GM19239 (cell line): ENCODE results near the gene LILRB2.
"Not testable (repeated sequence)": the region's sequence is repeated elsewhere in the genome, so short reads cannot be mapped to it uniquely, and the experiment has no call there.

Experiments used
- DNase-seq: peaks from one replicate; pipeline ENCODE4 v3.0.0; 2011; ENCODE audit warnings: low spot score; ENCODE audit not compliant: insufficient read length
- FAIRE-seq: peaks from 2 replicates; lab custom pipeline; 2011; peaks lifted over from hg19 to GRCh38; lab: Jason Lieb, UNC

Gene LILRB2

GRCh38 chr19:54281007-54281728, at the start of gene LILRB2:
Gene LILRB2, minus strand, starts transcription at chr19:54281110. Its CDS starts 614 bp downstream, at chr19:54280496.
- FAIRE-seq (no peak), DNase-seq (no peak)

- no peak for DNase-seq
- FAIRE-seq: no peak
Observed at GRCh38 chr19:54329476-54330165, 48.7 kb upstream of the LILRB2 start.

GRCh38 chr19:54328781-54329180, 47.9 kb upstream of the LILRB2 start:
- FAIRE-seq, DNase-seq: not testable (repeated sequence)

- FAIRE-seq (no peak), DNase-seq (no peak)
Observed at GRCh38 chr19:54325631-54326030, 44.7 kb upstream of the LILRB2 start.

- peak; percentile 53 for DNase-seq
- peak; percentile 59 for FAIRE-seq
Observed at GRCh38 chr19:54325194-54325621, 44.3 kb upstream of the LILRB2 start.

GRCh38 chr19:54324071-54324470, 43.2 kb upstream of the LILRB2 start:
- DNase-seq (no peak), FAIRE-seq (no peak)

GRCh38 chr19:54322934-54323333, 42.0 kb upstream of the LILRB2 start:
- not testable (repeated sequence) for FAIRE-seq, DNase-seq

GRCh38 chr19:54322295-54322694, 41.4 kb upstream of the LILRB2 start:
- not testable (repeated sequence) for FAIRE-seq, DNase-seq

- FAIRE-seq: no peak
- no peak for DNase-seq
Observed at GRCh38 chr19:54319892-54320670, 39.2 kb upstream of the LILRB2 start.

GRCh38 chr19:54319049-54319448, 38.1 kb upstream of the LILRB2 start:
- DNase-seq (no peak), FAIRE-seq (no peak)

GRCh38 chr19:54317965-54318240, 37.0 kb upstream of the LILRB2 start:
- FAIRE-seq: no peak
- DNase-seq: no peak

- FAIRE-seq: no peak
Observed at GRCh38 chr19:54317108-54317964, 36.4 kb upstream of the LILRB2 start.

GRCh38 chr19:54316746-54317107, 35.8 kb upstream of the LILRB2 start:
- no peak for DNase-seq
- no peak for FAIRE-seq

More at GRCh38 chr19:54317108-54317964, 36.4 kb upstream of the LILRB2 start:
- DNase-seq: no peak

- FAIRE-seq (no peak), DNase-seq (no peak)
Observed at GRCh38 chr19:54315956-54316355, 35.0 kb upstream of the LILRB2 start.

- FAIRE-seq (no peak), DNase-seq (no peak)
Observed at GRCh38 chr19:54312436-54313377, 31.8 kb upstream of the LILRB2 start, which contains the start of gene LILRA5. Gene LILRA5, minus strand, starts transcription at chr19:54313166. Its CDS starts 147 bp downstream, at chr19:54313019.

- no peak for FAIRE-seq
- no peak for DNase-seq
Observed at GRCh38 chr19:54312011-54312410, 31.1 kb upstream of the LILRB2 start.

GRCh38 chr19:54311486-54311885, 30.6 kb upstream of the LILRB2 start:
- FAIRE-seq: no peak

GRCh38 chr19:54310543-54310942, 29.6 kb upstream of the LILRB2 start:
- FAIRE-seq (no peak), DNase-seq (no peak)

More at GRCh38 chr19:54311486-54311885, 30.6 kb upstream of the LILRB2 start:
- no peak for DNase-seq

- DNase-seq: no peak
- no peak for FAIRE-seq
Observed at GRCh38 chr19:54309811-54310210, 28.9 kb upstream of the LILRB2 start.
